DOHH2 (cell line): ENCODE measurements around the gene NCSTN.

Experiments used
- H3F3A ChIP-seq: fragments of 200-600 bp; sonication (generic), shearing (Covaris generic); 2 replicates; pipeline ENCODE4 v1.6.0; 2016; ENCODE audit warnings: antibody characterized with exemption, mild to moderate bottlenecking; ENCODE audit not compliant: control insufficient read depth, insufficient read depth
- H3K27ac ChIP-seq: fragments of 200-600 bp; sonication (generic); 2 replicates; pipeline ENCODE4 v1.5.1; 2014; ENCODE audit warnings: low read depth, mild to moderate bottlenecking, low read length, moderate library complexity
- H3K27me3 ChIP-seq: fragments of 200-600 bp; sonication (generic); 2 replicates; pipeline ENCODE4 v1.6.1; 2014; ENCODE audit warnings: mild to moderate bottlenecking, low read length, mixed read lengths; ENCODE audit not compliant: control insufficient read depth
- H3K36me3 ChIP-seq: fragments of 200-600 bp; sonication (generic); 2 replicates; pipeline ENCODE4 v1.6.1; 2014; ENCODE audit warnings: mild to moderate bottlenecking, low read length, moderate library complexity, mixed read lengths; ENCODE audit not compliant: control insufficient read depth
- H3K4me1 ChIP-seq: fragments of 200-600 bp; sonication (generic); 2 replicates; pipeline ENCODE4 v1.6.1; 2014; ENCODE audit warnings: mild to moderate bottlenecking, low read length, mixed read lengths; ENCODE audit not compliant: control insufficient read depth
- H3K4me2 ChIP-seq: fragments of 200-600 bp; sonication (generic); 2 replicates; pipeline ENCODE4 v1.6.0; 2014; ENCODE audit warnings: mild to moderate bottlenecking, low read length, moderate library complexity
- H3K4me3 ChIP-seq: fragments of 200-600 bp; sonication (generic); 2 replicates; pipeline ENCODE4 v1.5.1; 2014; ENCODE audit warnings: mild to moderate bottlenecking, low read length, mixed read lengths
- H3K79me2 ChIP-seq: fragments of 200-600 bp; sonication (generic); 2 replicates; pipeline ENCODE4 v1.6.1; 2014; ENCODE audit warnings: mild to moderate bottlenecking, low read length, mixed read lengths; ENCODE audit not compliant: control insufficient read depth
- H3K9me2 ChIP-seq: fragments of 200-600 bp; sonication (generic); replicated peaks from 2 replicates; pipeline ENCODE4 v1.6.1; 2014; ENCODE audit warnings: mild to moderate bottlenecking, low read length, mixed read lengths; ENCODE audit not compliant: control insufficient read depth
- H3K9me3 ChIP-seq: fragments of 200-600 bp; sonication (generic); 2 replicates; pipeline ENCODE4 v1.6.1; 2014; ENCODE audit warnings: antibody characterized with exemption, low read length, mixed read lengths; ENCODE audit not compliant: control insufficient read depth, insufficient read depth
- H4K20me1 ChIP-seq: fragments of 200-600 bp; sonication (generic); 2 replicates; pipeline ENCODE4 v1.6.0; 2014; ENCODE audit warnings: low read depth, mild to moderate bottlenecking, antibody characterized with exemption, low read length, moderate library complexity; ENCODE audit not compliant: control insufficient read depth, insufficient read depth
- CTCF ChIP-seq: fragments of 200-600 bp; sonication (generic); IDR thresholded peaks from one replicate; pipeline ENCODE4 v1.5.1; 2014; ENCODE audit warnings: antibody characterized with exemption, mild to moderate bottlenecking, low read depth, low read length; ENCODE audit not compliant: poor library complexity, severe bottlenecking
- EZH2phosphoT487 ChIP-seq: fragments of 200-600 bp; sonication (generic); IDR thresholded peaks from 2 replicates; pipeline ENCODE4 v1.6.1; 2017; ENCODE audit warnings: borderline replicate concordance, mild to moderate bottlenecking, antibody characterized with exemption, low read length, moderate library complexity, mixed read lengths

Gene NCSTN

GRCh38 chr1:160307118-160307791 lies 35.9 kb upstream of the NCSTN start:
- peaks cover 29% of the 10 kb centered on the region for H3K4me1 ChIP-seq
- H3K27me3 ChIP-seq = no peaks in the 10 kb centered on the region
- H3K4me2 ChIP-seq = peak overlapping the region; percentile 61
- H3F3A ChIP-seq = 0 out of 2 replicates have a peak, but pooled peaks cover 2% of the 10 kb centered on the region
- H4K20me1 ChIP-seq = no peaks in the 10 kb centered on the region
- H3K27ac ChIP-seq = peak overlapping the region; percentile 21
- H3K4me3 ChIP-seq = peak overlapping the region; percentile 39
- no peaks in the 10 kb centered on the region for H3K9me2 ChIP-seq
- TF ChIP-seq EZH2phosphoT487 = no peak
- no peaks in the 10 kb centered on the region for H3K9me3 ChIP-seq
- peaks cover 85% of the 10 kb centered on the region for H3K36me3 ChIP-seq
- H3K79me2 ChIP-seq = no peaks in the 10 kb centered on the region

- H3K9me2 ChIP-seq = no peaks in the 10 kb centered on the region
- H3K27me3 ChIP-seq = no peaks in the 10 kb centered on the region
- no peak overlapping the region for H3K4me3 ChIP-seq
- 0 out of 2 replicates have a peak, but pooled peaks cover 2% of the 10 kb centered on the region for H3F3A ChIP-seq
- H3K79me2 ChIP-seq = no peaks in the 10 kb centered on the region
- H3K9me3 ChIP-seq = no peaks in the 10 kb centered on the region
- no peaks in the 10 kb centered on the region for H4K20me1 ChIP-seq
- H3K36me3 ChIP-seq = peaks cover 86% of the 10 kb centered on the region
- H3K4me2 ChIP-seq = peak overlapping the region; percentile 61; the same call in 1 of the 2 replicates
- no peak for TF ChIP-seq CTCF
- TF ChIP-seq EZH2phosphoT487 = no peak
- no peak overlapping the region for H3K27ac ChIP-seq
- peaks cover 29% of the 10 kb centered on the region for H3K4me1 ChIP-seq
These were observed 34.6 kb upstream of the NCSTN start for GRCh38 chr1:160308451-160309184.

GRCh38 chr1:160309185-160309557 lies 34.0 kb upstream of the NCSTN start:
- Histone ChIP-seq H3F3A (0 out of 2 replicates have a peak, but pooled peaks cover 2% of the 10 kb centered on the region), H3K79me2 (no peaks in the 10 kb centered on the region), H3K27me3 (no peaks in the 10 kb centered on the region), H3K4me3 (no peak overlapping the region), H3K36me3 (peaks cover 87% of the 10 kb centered on the region), H3K9me2 (no peaks in the 10 kb centered on the region), H3K4me1 (peaks cover 29% of the 10 kb centered on the region), H3K27ac (no peak overlapping the region), H3K9me3 (no peaks in the 10 kb centered on the region), H4K20me1 (no peaks in the 10 kb centered on the region), H3K4me2 (no peak overlapping the region)
- TF ChIP-seq EZH2phosphoT487 (no peak), CTCF (no peak)

- no peaks in the 10 kb centered on the region for H3K27me3 ChIP-seq
- H3K9me2 ChIP-seq = no peaks in the 10 kb centered on the region
- peaks cover 88% of the 10 kb centered on the region for H3K36me3 ChIP-seq
- no peak overlapping the region for H3K27ac ChIP-seq
- peaks cover 29% of the 10 kb centered on the region for H3K4me1 ChIP-seq
- H3K4me2 ChIP-seq = no peak overlapping the region
- H3F3A ChIP-seq = 0 out of 2 replicates have a peak, but pooled peaks cover 2% of the 10 kb centered on the region
- no peaks in the 10 kb centered on the region for H3K79me2 ChIP-seq
- TF ChIP-seq EZH2phosphoT487 = no peak
- no peak for TF ChIP-seq CTCF
- H3K4me3 ChIP-seq = no peak overlapping the region
- H4K20me1 ChIP-seq = no peaks in the 10 kb centered on the region
- no peaks in the 10 kb centered on the region for H3K9me3 ChIP-seq
These were observed 33.6 kb upstream of the NCSTN start for GRCh38 chr1:160309571-160309970.
